GM13977 (cell line): ENCODE measurements around the gene GGT7.
A peak's percentile ranks its signal among the peaks of the same experiment; 100 is the strongest.

Experiments used
- DNase-seq: peaks from one replicate; pipeline ENCODE4 v3.0.0; 2012; ENCODE audit warnings: low spot score
- in situ Hi-C: fragments of 300-500 bp; cut with MboI; formaldehyde crosslinking; loops from one replicate; pipeline ENCODE4 v1.12.0; 2022; ENCODE audit warnings: low sequenced_read_pairs, low pct_unique_long_range_greater_than_20kb, mixed read lengths, inconsistent platforms; ENCODE audit not compliant: unreplicated experiment
- TF ChIP-seq, protein P1 (sequence below): IDR thresholded peaks from 2 replicates; pipeline ENCODE4 v1.5.1; 2012; ENCODE audit warnings: mild to moderate bottlenecking, control low read depth; ENCODE audit not compliant: insufficient read depth; ENCODE audit errors: extremely low read depth, missing control alignments

GGT7 gene

DNA sequence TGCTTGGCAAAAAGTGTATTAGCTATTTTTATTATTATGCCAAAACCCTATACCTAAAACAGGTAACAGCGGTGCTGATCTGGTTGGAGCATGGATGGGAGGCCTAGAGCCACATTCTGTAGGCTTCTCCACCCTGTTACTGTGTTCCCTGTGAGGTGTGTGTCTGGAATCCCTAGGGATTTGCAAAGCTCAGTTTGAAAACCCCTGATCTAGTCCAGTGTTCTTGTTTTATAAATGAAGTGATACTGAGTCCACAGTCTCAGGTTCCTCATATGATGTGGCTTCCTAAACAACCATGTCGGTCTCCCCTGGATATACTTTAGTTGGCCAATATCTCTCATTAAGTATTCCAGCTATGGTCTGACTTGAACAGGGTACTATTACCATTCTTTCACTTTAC, 20.0 kb upstream of the GGT7 start:
- in situ Hi-C loops: no loop called here
- TF ChIP-seq, protein P1, sequence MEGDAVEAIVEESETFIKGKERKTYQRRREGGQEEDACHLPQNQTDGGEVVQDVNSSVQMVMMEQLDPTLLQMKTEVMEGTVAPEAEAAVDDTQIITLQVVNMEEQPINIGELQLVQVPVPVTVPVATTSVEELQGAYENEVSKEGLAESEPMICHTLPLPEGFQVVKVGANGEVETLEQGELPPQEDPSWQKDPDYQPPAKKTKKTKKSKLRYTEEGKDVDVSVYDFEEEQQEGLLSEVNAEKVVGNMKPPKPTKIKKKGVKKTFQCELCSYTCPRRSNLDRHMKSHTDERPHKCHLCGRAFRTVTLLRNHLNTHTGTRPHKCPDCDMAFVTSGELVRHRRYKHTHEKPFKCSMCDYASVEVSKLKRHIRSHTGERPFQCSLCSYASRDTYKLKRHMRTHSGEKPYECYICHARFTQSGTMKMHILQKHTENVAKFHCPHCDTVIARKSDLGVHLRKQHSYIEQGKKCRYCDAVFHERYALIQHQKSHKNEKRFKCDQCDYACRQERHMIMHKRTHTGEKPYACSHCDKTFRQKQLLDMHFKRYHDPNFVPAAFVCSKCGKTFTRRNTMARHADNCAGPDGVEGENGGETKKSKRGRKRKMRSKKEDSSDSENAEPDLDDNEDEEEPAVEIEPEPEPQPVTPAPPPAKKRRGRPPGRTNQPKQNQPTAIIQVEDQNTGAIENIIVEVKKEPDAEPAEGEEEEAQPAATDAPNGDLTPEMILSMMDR: no peak
- no peak for DNase-seq

GRCh38 chr20:34891166-34892062, 18.8 kb upstream of the GGT7 start:
- peak; percentile 42 for DNase-seq
- in situ Hi-C loops: no loop called here
- TF ChIP-seq, protein P1: no peak

DNA sequence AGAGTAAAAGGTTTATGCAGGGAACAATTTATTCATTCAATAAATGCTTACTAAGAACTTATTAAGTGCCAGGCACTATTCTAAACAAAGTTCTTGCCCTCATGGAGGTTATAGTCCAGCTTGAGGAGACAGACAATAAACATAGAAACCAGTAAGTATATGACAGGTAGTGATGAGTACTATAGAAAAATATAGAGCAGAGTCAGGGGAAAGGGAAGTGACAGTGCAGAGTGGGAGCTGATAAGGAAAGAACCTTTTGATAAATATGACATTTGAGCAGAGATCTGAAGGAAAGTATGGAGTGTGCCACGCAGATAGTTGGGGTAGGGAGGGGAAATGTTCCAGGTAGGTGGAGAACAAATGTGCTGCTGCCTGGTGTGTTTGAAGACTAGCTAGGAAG, 15.8 kb upstream of the GGT7 start:
- no peak for DNase-seq
- TF ChIP-seq, protein P1: no peak
- in situ Hi-C loops: no loop called here

DNA sequence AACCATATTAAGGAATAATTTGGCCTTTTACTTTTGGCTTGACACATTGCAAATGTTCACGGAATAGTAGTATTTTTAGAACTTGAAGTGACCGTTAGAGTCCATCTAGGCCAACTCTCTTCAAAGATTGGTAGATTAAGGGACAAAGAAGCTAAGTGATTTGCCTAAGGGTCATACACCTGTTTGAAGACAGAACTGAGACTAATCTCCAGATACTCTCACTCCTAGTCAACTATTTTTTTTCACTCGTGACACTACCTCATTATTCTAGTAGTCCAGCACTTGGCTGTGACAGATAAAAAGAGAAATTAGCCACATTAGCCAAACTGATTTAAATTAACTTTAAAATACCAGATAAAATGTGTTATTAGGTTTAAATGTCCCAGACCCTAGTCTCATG, 14.4 kb upstream of the GGT7 start:
- TF ChIP-seq, protein P1: no peak
- in situ Hi-C loops: no loop called here
- no peak for DNase-seq

DNA sequence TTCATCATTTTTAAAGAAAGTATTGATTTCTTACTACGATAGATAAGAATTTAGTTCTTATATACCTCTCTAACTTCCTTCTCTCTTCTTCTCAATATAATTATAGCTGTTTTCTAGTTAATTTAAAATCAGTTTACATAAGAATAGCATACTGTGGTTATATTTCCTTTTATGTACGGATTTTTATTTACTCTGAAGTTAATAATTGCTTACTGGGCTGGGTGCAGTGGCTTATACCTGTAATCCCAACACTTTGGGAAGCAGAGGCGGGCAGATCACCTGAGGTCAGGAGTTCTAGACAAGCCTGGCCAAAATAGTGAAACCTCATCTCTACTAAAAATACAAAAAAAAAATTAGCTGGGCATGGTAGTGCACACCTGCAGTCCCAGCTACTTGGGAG, 13.5 kb upstream of the GGT7 start:
- in situ Hi-C loops: no loop called here
- TF ChIP-seq, protein P1: no peak
- DNase-seq: no peak

GRCh38 chr20:34884260-34884659, 11.6 kb upstream of the GGT7 start:
- TF ChIP-seq, protein P1: no peak
- in situ Hi-C loops: no loop called here
- DNase-seq: no peak
